Lower leg skin (tissue), 4 donors: ENCODE measurements around the gene LRSAM1. TPM values are rescaled to one million over a fixed set of nuclear protein-coding genes. Genes with fewer than 3 reads are reported as not detected.

ENCODE experiments used
- DNase-seq, 2 donors: peaks; one replicate each; pipeline ENCODE4 v3.0.0-alpha.2; 2019; ENCODE audit warnings: low spot score in 2 of 2
- H3K4me3 ChIP-seq: fragments of 200-600 bp; sonication (generic); 2 replicates; pipeline ENCODE4 v1.5.1; 2017; ENCODE audit warnings: mild to moderate bottlenecking, low read depth; ENCODE audit not compliant: poor library complexity, severe bottlenecking
- CTCF ChIP-seq, 3 donors: fragments of 450-650 bp; IDR thresholded peaks; one replicate each; pipeline ENCODE4 v1.5.1; 2016; ENCODE audit warnings: antibody characterized with exemption in 3 of 3, mild to moderate bottlenecking in 3 of 3, moderate library complexity in 2 of 3
- POLR2A ChIP-seq, 2 donors: fragments of 450-650 bp; IDR thresholded peaks; one replicate each; pipeline ENCODE4 v1.6.1; 2016 to 2017; ENCODE audit warnings: antibody characterized with exemption in 2 of 2, mild to moderate bottlenecking in 1 of 2, moderate library complexity in 1 of 2
- WGBS, 2 donors: methylation state at CpG; one replicate each; pipeline ENCODE4 v1.1.5; 2018; 5-methylcytosine and 5-hydroxymethylcytosine counted together
- intact Hi-C: fragments of 100-400 bp; cut with DNase I; formaldehyde crosslinking; loops from one replicate; pipeline ENCODE4 v1.15.0; 2023; ENCODE audit warnings: low total_unique reads
- total RNA-seq, 4 donors: library from RNA; depleted of rRNA; stranded (reverse); fragments of >200 nt; gene quantifications; one replicate each; pipeline ENCODE4 v1.1.0, GENCODE V29; 2016

Gene LRSAM1
- total RNA-seq, 4 donors from 2014 or later, result 37.9 to 47.9 (median 41.9) TPM

DNA sequence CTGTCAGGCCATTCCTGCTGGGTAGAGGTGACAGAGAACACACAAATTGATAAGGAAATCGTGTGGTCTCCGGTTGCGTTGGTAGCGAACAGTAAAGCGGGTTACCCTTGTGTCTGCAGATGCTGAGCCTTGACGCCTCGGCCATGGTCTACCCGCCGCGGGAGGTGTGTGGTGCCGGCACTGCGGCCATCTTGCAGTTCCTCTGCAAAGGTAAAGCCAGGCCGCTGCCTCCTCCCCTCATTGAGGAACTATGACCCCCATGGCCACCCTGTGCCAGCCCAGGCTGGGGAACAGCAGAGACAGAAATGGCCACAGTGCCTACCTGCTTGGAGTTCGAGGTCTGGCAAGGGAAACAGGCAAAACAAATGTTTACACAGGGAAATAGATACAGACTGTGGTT is 16.3 kb downstream of the LRSAM1 start:
- DNase-seq, result no peak
- H3K4me3 ChIP-seq, result no peak overlapping the region
- 94 to 99% methylated on average over 14 of the region's 14 CpGs for WGBS, 2 donors
- TF ChIP-seq CTCF (IDR thresholded peaks at IDR 0.05), result no peak
- no peak for TF ChIP-seq POLR2A (IDR thresholded peaks at IDR 0.05)
- intact Hi-C loops, result no loop called here

DNA sequence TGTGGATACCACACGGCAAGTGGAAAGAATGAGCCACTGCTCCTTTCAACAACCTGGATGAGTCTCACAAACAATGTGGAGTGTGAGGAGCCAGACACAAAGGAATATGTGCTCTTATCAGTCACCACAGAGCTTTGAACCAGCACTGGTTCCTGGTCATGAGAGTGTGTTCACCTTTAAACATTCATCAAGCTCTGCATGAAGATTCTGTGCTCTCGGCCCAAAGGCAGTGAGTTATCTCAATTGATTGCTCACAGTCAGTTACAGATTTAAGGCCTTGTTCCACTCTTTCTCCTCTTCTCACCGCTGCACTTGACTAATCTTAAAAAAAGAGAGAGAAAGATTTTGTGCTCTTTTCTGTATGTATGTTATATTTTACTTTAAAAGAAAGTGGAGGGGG is 19.4 kb downstream of the LRSAM1 start:
- DNase-seq, result no peak
- intact Hi-C loops, result no loop called here
- no peak for TF ChIP-seq CTCF (IDR thresholded peaks at IDR 0.05)
- TF ChIP-seq POLR2A (IDR thresholded peaks at IDR 0.05), result no peak
- WGBS, 2 donors, result 95 to 97% methylated on average over 3 of the region's 3 CpGs
- H3K4me3 ChIP-seq, result no peak overlapping the region

DNA sequence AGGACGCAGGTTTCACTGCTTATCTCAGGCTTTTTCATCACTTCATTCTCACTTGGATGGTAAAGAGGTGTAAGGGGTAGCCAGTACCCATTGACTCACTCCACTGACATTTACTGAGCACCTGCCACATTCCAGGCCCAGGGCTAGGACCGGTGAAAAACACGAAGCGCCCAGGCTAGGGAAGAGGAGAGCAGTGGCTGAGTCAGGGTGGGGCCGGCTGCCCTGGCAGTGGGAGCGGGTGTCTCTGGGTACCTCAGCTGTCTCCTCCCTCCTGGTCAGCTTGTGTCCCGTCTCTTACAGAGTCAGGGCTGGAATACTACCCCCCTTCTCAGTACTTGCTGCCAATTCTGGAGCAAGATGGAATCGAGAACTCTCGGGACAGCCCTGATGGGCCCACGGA is 22.2 kb downstream of the LRSAM1 start:
- 83 to 87% methylated on average over 10 of the region's 10 CpGs for WGBS, 2 donors
- no peak overlapping the region for H3K4me3 ChIP-seq
- no peak for TF ChIP-seq CTCF (IDR thresholded peaks at IDR 0.05)
- intact Hi-C loops, result no loop called here
- no peak for DNase-seq

DNA sequence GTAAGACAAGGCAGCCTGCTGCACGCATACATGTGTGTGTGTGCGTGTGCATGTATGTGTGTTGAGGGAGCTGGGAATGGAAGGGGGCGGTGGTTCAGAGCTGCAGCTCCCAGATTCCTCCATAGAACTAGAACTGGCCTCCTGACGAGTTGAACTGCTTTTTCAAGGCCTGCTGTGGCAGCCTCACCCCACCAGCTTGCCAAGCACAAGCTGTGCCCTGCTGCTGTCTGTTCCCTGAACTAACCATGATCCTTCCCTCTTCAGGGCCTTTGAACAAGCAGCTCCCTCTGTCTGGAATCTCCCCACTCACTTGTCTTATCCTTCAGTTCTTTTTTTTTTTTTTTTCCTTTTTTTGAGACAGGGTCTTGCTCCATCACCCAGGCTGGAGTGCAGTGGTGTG is 22.6 kb downstream of the LRSAM1 start:
- TF ChIP-seq POLR2A (IDR thresholded peaks at IDR 0.05) (no peak), CTCF (IDR thresholded peaks at IDR 0.05) (no peak)
- H3K4me3 ChIP-seq, result no peak overlapping the region
- intact Hi-C loops, result no loop called here
- no peak for DNase-seq
- 66 to 79% methylated on average over 4 of the region's 4 CpGs for WGBS, 2 donors

GRCh38 chr9:127474592-127474991 is 23.3 kb downstream of the LRSAM1 start:
- intact Hi-C loops, result no loop called here
- DNase-seq, result no peak
- WGBS, 2 donors, result 94 to 99% methylated on average over 5 of the region's 5 CpGs
- H3K4me3 ChIP-seq, result no peak overlapping the region
- no peak for TF ChIP-seq POLR2A (IDR thresholded peaks at IDR 0.05)
- no peak for TF ChIP-seq CTCF (IDR thresholded peaks at IDR 0.05)

- no peak for DNase-seq
- TF ChIP-seq POLR2A (IDR thresholded peaks at IDR 0.05) (no peak), CTCF (IDR thresholded peaks at IDR 0.05) (no peak)
- intact Hi-C loops, result no loop called here
- WGBS, 2 donors, result 85 to 93% methylated on average over 17 of the region's 17 CpGs
- H3K4me3 ChIP-seq, result no peak overlapping the region
Measured at GRCh38 chr9:127479507-127480081, 28.3 kb downstream of the LRSAM1 start.
